ENCODE results near the gene PEAK3.

The PEAK3 gene

GRCh38 chr19:2315121-2315817, 33.3 kb upstream of the PEAK3 start:
- DNase-seq = no peak

GRCh38 chr19:2312820-2313501, 31.0 kb upstream of the PEAK3 start:
- no peak for DNase-seq

- no peak for DNase-seq
These were observed 29.1 kb upstream of the PEAK3 start for GRCh38 chr19:2311093-2311492.

- no peak for DNase-seq
These were observed 27.9 kb upstream of the PEAK3 start for GRCh38 chr19:2309734-2310362.

GRCh38 chr19:2308114-2308556, 26.2 kb upstream of the PEAK3 start, which contains the start of gene LINGO3:
Gene LINGO3, minus strand, starts transcription at chr19:2308154. Its CDS starts 16,378 bp downstream, at chr19:2291776.
- DNase-seq = no peak

- no peak for DNase-seq
These were observed 25.6 kb upstream of the PEAK3 start for GRCh38 chr19:2307518-2308012.

GRCh38 chr19:2306971-2307370, 25.0 kb upstream of the PEAK3 start:
- DNase-seq = no peak

GRCh38 chr19:2306281-2306806, 24.4 kb upstream of the PEAK3 start:
- peak; percentile 39 for DNase-seq

GRCh38 chr19:2305452-2306280, 23.7 kb upstream of the PEAK3 start:
- no peak for DNase-seq

- DNase-seq = no peak
These were observed 21.3 kb upstream of the PEAK3 start for GRCh38 chr19:2303211-2303798.

- DNase-seq = peak; percentile 28
These were observed 20.6 kb upstream of the PEAK3 start for GRCh38 chr19:2302319-2303210.

GRCh38 chr19:2300533-2300932, 18.6 kb upstream of the PEAK3 start:
- DNase-seq = no peak

- DNase-seq = no peak
These were observed 14.2 kb upstream of the PEAK3 start for GRCh38 chr19:2296141-2296540.

- DNase-seq = no peak
These were observed 12.8 kb upstream of the PEAK3 start for GRCh38 chr19:2294687-2295335.

- no peak for DNase-seq
These were observed 9.3 kb upstream of the PEAK3 start for GRCh38 chr19:2291185-2291751.

- no peak for DNase-seq
These were observed 8.6 kb upstream of the PEAK3 start for GRCh38 chr19:2290441-2291184.

GRCh38 chr19:2289714-2290435, 7.9 kb upstream of the PEAK3 start:
- peak; percentile 59 for DNase-seq

GRCh38 chr19:2288818-2289713, 7.1 kb upstream of the PEAK3 start:
- DNase-seq = no peak
